Activated CD8-positive, alpha-beta memory T cell treated with anti-CD3 and anti-CD28 coated beads, Interleukin-2, amount 50 U/mL, for 4 hours (primary cell): Measurements from ENCODE around the gene TACSTD2.
"Not testable (repeated sequence)": the region's sequence is repeated elsewhere in the genome, so short reads cannot be mapped to it uniquely, and the experiment has no call there.

Source experiments
- DNase-seq: peaks from one replicate; pipeline ENCODE4 v3.0.0-alpha.2; 2020

Gene TACSTD2, protein sequence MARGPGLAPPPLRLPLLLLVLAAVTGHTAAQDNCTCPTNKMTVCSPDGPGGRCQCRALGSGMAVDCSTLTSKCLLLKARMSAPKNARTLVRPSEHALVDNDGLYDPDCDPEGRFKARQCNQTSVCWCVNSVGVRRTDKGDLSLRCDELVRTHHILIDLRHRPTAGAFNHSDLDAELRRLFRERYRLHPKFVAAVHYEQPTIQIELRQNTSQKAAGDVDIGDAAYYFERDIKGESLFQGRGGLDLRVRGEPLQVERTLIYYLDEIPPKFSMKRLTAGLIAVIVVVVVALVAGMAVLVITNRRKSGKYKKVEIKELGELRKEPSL

DNA sequence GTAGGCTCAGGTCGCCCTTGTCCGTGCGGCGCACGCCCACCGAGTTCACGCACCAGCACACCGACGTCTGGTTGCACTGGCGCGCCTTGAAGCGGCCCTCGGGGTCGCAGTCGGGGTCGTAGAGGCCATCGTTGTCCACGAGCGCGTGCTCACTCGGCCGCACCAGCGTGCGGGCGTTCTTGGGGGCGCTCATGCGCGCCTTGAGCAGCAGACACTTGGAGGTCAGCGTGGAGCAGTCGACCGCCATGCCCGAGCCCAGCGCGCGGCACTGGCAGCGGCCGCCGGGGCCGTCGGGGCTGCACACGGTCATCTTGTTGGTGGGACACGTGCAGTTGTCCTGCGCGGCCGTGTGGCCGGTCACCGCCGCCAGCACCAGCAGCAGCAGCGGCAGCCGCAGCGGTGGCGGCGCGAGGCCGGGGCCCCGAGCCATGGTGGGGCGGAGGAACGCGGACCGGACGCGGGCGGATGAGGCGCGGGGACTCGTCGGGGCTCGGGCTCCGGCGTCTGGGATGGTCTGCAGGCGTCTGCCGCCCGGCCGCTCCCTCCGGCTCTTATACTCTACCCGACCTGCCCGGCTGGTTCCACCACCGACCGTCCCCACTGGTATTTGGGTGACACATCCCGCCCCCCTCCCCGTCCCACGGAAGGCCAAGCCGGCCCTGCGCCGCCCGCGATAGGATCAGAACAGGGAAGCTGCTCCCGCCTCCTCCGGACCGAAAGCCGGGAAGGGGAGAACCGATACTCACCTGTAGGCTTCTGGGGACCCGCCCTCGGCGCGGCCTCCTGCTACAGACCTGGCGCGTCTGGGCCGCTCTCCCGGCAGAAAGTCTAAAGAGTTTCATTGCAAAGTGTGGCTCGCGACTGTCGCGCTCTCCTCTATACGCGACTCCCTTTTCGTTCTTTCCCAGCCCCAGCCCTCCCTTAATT is at the start of gene TACSTD2:
Gene TACSTD2, minus strand, starts transcription at position 526 of the 927 bp plus-strand sequence. Its CDS starts 96 bp downstream, at position 430.
- DNase-seq: no peak

GRCh38 chr1:58626293-58626692 is 49.2 kb upstream of the TACSTD2 start:
- no peak for DNase-seq

DNA sequence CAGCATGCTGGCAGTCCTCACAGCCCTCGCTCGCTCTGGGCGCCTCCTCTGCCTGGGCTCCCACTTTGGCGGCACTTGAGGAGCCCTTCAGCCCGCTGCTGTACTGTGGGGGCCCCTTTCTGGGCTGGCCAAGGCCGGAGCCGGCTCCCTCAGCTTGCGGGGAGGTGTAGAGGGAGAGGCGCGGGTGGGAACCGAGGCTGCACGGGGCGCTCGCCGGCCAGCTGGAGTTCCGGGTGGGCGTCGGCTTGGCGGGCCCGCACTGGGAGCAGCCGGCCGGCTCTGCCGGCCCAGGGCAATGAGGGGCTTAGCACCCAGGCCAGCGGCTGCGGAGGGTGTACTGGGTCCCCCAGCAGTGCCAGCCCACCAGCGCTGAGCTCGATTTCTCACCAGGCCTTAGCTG is 46.2 kb upstream of the TACSTD2 start:
- DNase-seq: not testable (repeated sequence)

- no peak for DNase-seq
Observed at GRCh38 chr1:58622571-58622970, 45.5 kb upstream of the TACSTD2 start.

DNA sequence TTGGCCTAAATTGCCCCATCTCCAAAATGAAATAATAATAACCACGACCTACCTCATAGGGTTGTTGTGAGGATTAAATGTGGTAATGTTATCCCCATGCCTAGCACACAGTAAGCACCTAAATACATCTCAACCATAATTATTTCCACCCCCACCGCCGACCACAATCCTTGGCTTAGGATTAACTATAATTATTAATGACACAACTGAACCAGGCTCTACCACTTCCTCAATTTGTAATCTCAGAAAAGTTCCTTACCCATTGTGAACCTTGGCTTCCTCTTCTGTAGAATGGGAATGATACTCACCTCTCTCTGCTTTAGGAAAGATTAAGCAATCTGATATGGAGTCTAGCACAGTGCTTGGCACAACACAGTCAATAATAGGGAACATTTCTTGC is 44.3 kb upstream of the TACSTD2 start:
- no peak for DNase-seq

DNA sequence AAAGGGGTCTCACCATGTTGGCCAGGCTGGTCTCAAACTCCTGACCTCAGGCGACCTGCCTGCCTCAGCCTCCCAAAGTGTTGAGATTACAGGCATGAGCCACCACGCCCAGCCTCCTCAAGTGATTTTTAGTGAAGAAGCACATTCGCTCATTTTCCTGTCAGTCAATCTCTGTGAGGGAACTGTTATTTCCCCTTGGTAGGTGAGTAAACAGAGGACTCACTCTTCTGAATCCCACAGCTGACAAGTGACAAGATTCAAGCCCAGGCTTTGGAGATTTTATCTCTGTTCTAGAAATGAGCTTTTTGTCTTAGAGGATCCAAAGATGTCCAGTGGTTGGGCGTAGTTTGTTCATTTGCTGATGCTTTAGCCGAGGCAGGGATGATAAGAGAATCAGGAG is 43.9 kb upstream of the TACSTD2 start:
- no peak for DNase-seq

- no peak for DNase-seq
Observed at GRCh38 chr1:58620259-58620658, 43.2 kb upstream of the TACSTD2 start.

GRCh38 chr1:58619286-58620054 is 42.4 kb upstream of the TACSTD2 start:
- DNase-seq: no peak

DNA sequence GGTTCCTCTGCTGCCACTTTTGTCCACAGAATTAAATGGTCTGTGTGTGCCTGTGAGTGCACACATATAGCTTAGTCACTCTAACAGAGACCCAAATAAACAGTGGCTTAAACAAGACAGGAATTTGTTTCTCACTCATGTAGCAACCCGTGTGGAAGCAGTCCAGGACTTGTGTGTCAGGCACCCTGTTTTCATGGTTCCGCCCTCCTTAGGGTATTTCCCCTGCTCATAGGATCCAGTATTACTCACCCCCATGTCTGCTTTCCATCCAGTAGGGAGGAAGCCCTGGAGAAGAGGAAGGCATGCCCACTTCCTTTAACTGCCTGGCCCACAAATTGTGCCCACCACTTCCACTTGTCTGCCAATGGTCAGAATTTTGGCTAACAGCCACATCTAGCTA is 41.3 kb upstream of the TACSTD2 start:
- DNase-seq: no peak

- no peak for DNase-seq
Observed at GRCh38 chr1:58611861-58612385, 34.9 kb upstream of the TACSTD2 start.

GRCh38 chr1:58608945-58609344 is 31.9 kb upstream of the TACSTD2 start:
- no peak for DNase-seq

- DNase-seq: no peak
Observed at GRCh38 chr1:58608297-58608696, 31.2 kb upstream of the TACSTD2 start.

GRCh38 chr1:58607391-58607790 is 30.3 kb upstream of the TACSTD2 start:
- DNase-seq: no peak

GRCh38 chr1:58601921-58602320 is 24.9 kb upstream of the TACSTD2 start:
- DNase-seq: not testable (repeated sequence)

- no peak for DNase-seq
Observed at GRCh38 chr1:58597996-58598395, 20.9 kb upstream of the TACSTD2 start.

DNA sequence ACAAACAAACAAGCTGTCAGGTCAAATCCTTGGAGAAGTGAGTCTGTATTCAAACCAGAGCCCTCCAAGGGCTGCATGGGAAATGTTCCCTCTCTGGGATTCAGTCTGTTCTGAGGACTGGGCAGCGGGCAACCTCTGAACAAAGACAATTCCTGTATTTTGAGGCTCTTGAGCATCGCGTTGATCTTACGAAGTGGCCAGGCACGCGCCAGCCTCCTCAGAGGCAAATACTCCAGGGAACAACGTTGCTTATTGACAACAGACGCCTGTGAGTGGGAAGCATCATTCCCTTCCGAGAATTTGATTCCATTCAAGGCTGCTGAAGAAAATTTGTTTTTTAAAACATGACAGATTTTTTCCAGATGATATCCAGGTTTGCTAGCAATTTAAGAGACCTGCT is 20.0 kb upstream of the TACSTD2 start:
- no peak for DNase-seq

DNA sequence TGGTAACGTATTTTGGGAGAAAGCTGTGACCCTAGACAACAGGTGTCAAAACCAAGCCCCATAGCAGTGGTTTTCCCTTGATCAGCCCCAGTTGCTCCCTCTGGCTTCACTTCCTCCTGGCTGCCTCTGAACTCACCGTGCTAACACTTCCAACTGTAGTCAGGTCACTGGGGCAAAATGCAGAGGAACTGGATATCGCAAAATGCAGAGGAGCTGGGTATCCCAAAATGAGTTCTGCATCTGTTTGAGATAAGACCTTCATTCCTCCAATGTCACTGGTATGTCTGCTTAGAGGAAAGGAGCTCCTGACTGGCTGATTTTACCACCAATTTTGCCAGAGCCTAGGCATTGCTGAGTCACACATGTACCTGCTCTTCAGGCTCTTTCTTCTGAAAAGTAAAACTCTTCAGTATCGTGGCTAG is 19.6 kb upstream of the TACSTD2 start:
- DNase-seq: no peak

GRCh38 chr1:58594546-58594945 is 17.5 kb upstream of the TACSTD2 start:
- DNase-seq: no peak

GRCh38 chr1:58592522-58593134 is 15.6 kb upstream of the TACSTD2 start:
- no peak for DNase-seq

GRCh38 chr1:58591806-58592205 is 14.8 kb upstream of the TACSTD2 start:
- DNase-seq: no peak

- DNase-seq: no peak
Observed at GRCh38 chr1:58590019-58590418, 13.0 kb upstream of the TACSTD2 start.

DNA sequence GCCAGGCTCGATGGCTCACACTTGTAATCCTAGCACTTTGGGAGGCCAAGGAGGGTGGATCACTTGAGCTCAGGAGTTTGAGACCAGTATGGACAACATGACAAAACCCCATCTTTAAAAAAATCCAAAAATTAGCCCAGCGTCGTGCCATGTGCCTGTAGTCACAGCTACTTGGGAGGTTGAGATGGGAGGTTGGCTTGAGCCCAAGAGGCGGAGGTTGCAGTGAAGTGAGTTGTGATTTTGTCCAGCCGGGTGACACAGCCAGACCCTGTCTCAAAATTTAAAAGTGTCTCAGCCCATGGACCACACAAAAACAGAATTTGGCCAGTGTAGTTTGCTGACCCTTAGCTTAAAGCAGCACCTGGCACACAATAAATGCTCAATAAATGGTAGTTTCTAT is 11.3 kb upstream of the TACSTD2 start:
- DNase-seq: no peak

DNA sequence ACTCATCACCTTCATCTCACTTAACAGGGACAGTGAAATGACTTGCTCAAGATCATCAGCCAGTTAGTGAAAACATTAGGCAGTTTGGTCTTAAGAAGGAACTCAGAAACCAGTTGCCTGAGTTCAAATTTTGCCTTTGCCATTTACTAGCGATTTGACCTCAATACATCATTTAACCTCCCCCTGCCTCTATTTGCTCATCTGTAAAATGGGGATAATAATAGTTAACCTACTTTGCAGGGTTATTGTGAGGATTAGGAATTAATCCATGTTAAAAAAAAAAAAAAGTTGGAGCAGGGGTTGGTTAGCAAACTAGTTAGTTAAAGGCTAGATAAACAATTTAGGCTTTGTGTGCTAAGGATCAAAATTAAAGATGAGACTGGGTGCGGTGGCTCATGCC is 10.6 kb upstream of the TACSTD2 start:
- no peak for DNase-seq
